Breast epithelium (tissue), 3 donors: ENCODE data around the gene ASAP3.
"Not testable (repeated sequence)": the region's sequence is repeated elsewhere in the genome, so short reads cannot be mapped to it uniquely, and the experiment has no call there.

Source experiments
- POLR2A ChIP-seq: fragments of 450-650 bp; IDR thresholded peaks from one replicate; pipeline ENCODE4 v1.6.1; 2016; ENCODE audit warnings: antibody characterized with exemption, mild to moderate bottlenecking, moderate library complexity
- POLR2AphosphoS5 ChIP-seq, 3 donors: sonication (generic); formaldehyde crosslinking; IDR thresholded peaks; one replicate each; pipeline ENCODE4 v1.6.1; 2017; ENCODE audit warnings: antibody characterized with exemption in 3 of 3
- TF ChIP-seq, protein P1 (sequence below), 3 donors: fragments of 450-650 bp; IDR thresholded peaks; one replicate each; pipeline ENCODE4 v1.5.1; 2016 to 2017; ENCODE audit warnings: antibody characterized with exemption in 3 of 3, mild to moderate bottlenecking in 3 of 3, moderate library complexity in 3 of 3

DNA sequence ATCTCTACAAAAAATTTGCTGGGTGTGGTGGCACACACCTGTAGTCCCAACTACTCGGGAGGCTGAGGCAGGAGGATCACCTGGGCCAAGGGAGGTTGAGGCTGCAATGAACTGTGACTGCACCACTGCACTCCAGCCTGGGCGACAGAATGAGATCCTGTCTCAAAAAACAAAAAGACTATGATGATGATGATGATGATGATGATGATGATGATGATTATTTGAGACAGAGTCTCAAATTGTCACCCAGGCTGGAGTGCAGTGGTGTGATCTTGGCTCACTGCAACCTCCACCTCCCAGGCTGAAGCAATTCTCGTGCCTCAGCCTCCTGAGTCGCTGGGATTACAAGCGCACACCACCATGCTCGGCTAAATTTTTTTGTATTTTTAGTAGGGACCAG is 8.8 kb upstream of the ASAP3 start:
- TF ChIP-seq, protein P1, sequence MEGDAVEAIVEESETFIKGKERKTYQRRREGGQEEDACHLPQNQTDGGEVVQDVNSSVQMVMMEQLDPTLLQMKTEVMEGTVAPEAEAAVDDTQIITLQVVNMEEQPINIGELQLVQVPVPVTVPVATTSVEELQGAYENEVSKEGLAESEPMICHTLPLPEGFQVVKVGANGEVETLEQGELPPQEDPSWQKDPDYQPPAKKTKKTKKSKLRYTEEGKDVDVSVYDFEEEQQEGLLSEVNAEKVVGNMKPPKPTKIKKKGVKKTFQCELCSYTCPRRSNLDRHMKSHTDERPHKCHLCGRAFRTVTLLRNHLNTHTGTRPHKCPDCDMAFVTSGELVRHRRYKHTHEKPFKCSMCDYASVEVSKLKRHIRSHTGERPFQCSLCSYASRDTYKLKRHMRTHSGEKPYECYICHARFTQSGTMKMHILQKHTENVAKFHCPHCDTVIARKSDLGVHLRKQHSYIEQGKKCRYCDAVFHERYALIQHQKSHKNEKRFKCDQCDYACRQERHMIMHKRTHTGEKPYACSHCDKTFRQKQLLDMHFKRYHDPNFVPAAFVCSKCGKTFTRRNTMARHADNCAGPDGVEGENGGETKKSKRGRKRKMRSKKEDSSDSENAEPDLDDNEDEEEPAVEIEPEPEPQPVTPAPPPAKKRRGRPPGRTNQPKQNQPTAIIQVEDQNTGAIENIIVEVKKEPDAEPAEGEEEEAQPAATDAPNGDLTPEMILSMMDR (IDR thresholded peaks at IDR 0.05), result not testable (repeated sequence)
- TF ChIP-seq POLR2A; POLR2AphosphoS5 (IDR thresholded peaks at IDR 0.05): not testable (repeated sequence)
